NOMO-1 treated with dmso at 0.1 percent for 144 hours (cell line): ENCODE results near the gene IFNLR1.
"Not testable (repeated sequence)": the region's sequence is repeated elsewhere in the genome, so short reads cannot be mapped to it uniquely, and the experiment has no call there.

Experiments
- DNase-seq: peaks from one replicate; lab custom pipeline; 2025; ENCODE audit not compliant: unreplicated experiment; lab: John Stamatoyannopoulos, UW

Gene IFNLR1

GRCh38 chr1:24186993-24187790 lies at the start of gene IFNLR1:
IFNLR1 (minus strand) TSS chr1:24187289; CDS start chr1:24187248, 41 bp downstream.
- no peak for DNase-seq

GRCh38 chr1:24235921-24236788 lies 49.1 kb upstream of the IFNLR1 start:
- DNase-seq = no peak

- DNase-seq = no peak
These were observed 46.9 kb upstream of the IFNLR1 start for GRCh38 chr1:24233684-24234600.

- no peak for DNase-seq
These were observed 44.6 kb upstream of the IFNLR1 start for GRCh38 chr1:24231701-24232100.

- no peak for DNase-seq
These were observed 41.2 kb upstream of the IFNLR1 start for GRCh38 chr1:24228311-24228710.

DNA sequence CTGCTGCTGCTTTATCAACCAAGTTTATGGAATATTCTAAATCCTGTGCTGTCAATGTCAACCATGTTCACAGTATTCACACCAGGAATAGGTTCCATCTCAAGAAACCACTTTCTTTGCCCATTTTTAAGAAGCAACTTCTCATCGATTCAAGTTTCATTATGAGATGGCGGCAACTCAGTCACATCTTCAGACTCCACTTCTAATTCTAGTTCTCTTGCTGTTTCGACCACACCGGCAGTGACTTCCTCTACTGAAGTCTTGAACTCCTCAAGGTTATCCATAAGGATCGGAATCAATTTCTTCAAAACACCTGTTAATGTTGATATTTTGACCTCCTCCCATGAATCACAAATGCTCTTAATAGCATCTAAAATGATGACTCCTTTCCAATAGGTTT lies 39.7 kb upstream of the IFNLR1 start:
- DNase-seq = no peak

DNA sequence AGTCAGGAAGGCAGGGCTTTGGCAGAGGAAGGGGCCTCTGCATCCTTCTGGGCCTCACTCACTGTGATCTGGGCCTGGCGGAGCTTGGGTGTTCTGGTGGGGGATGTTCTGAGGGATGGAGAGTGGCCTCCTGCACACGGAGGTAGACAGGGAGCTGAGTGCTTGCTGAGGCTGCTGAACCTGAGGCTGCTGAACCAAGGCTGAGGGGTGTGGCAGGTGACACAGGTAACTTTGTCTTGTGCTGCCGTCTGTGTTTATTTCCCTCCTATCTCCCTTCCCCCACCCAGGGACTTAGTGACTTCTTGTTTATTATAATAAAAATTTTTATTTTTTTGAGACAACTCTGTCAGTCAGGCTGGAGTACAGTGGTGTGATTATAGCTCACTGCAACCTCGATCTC lies 37.7 kb upstream of the IFNLR1 start:
- DNase-seq = no peak

- no peak for DNase-seq
These were observed 37.0 kb upstream of the IFNLR1 start for GRCh38 chr1:24224086-24224485.

GRCh38 chr1:24222793-24223192 lies 35.7 kb upstream of the IFNLR1 start:
- no peak for DNase-seq

DNA sequence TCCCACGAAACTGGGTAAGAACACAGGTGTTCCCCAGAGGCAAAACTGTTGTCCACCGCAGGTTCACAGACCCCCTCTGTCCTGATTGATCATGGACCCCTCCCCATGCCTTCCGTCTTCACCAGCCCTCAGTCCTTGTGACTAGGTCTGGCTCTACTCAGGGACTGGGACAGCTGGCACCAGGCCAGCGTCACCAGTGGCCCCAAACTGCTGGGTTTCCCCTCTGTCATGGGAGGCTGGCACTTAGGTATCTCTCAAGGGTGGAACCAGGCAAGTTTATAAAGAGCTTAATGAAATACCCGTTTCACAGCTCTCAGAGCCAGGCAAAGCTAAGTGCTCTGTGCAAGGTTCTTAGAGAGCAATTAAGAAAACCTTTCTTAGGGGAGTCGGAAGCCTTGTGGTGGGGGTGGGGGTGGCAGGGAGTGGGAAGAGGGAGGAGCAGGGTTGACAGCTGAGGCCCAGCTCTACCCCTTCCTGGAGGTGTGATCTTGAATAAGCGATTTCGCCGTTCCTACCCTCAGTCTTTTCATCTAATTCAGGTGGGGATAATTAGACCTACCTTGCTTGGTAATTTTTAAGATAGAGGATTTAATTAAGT lies 35.0 kb upstream of the IFNLR1 start:
- no peak for DNase-seq

DNA sequence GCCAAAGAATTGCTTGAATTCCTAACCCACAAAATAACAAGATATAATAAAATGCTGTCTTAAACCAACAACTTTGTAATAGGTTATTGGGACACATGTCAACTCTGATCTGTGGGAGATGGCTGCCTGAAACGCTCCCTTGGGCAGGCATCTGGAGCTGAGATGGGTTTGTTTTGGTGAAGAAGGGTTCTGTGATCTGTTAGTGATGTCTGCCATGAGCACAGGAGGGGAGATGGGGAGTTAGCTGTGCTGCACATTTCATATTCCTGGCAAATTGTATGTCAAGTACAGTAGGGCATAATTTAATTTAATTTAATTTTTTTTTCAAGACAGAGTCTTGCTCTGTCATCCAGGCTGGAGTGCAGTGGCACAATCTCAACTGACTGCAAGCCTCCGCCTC lies 34.2 kb upstream of the IFNLR1 start:
- DNase-seq = no peak

GRCh38 chr1:24216276-24217074 lies 29.4 kb upstream of the IFNLR1 start:
- DNase-seq = no peak

DNA sequence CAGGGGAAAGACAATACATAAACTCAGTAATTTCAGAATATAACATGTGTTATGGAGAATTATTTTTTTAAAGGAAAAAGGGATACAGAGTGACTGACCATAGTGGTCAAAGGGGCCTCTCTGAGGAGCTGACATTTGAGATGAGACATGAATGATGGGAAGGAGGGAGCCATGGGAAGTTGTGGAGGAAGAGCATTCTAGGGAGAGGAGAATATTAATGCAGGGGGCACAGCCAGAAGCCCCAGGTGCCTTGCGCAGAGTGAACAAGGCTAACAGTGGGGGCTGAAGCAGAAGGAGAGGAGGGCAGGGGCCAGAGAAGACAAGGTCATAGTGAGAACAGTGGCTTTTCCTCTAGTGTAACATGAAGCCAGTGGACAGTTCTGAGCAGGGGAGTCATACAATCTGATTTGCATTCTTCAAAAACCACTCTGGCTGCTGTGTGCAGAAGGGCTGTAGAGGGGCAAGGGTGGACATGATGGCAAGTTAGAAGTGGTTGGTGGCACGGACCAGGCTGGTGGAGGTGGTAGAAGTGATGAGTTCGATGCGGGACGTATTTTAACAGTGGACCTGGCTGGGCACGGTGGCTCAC lies 28.2 kb upstream of the IFNLR1 start:
- DNase-seq = no peak

DNA sequence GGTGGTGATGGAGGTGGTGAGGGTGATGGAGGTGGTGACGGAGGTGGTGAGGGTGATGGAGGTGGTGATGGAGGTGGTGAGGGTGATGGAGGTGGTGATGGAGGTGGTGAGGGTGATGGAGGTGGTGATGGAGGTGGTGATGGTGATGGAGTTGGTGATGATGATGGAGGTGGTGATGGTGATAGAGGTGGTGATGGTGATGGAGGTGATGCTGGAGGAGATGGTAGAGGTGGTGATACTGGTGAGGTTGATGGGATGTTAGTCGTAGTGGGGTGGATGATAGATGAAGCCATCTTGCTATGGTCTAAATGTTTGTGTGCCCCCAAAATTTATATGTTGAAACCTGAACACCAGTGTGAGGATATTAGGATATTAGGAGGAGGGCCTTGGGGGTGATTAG lies 25.3 kb upstream of the IFNLR1 start:
- no peak for DNase-seq

- DNase-seq = no peak
These were observed 23.1 kb upstream of the IFNLR1 start for GRCh38 chr1:24210195-24210627.

DNA sequence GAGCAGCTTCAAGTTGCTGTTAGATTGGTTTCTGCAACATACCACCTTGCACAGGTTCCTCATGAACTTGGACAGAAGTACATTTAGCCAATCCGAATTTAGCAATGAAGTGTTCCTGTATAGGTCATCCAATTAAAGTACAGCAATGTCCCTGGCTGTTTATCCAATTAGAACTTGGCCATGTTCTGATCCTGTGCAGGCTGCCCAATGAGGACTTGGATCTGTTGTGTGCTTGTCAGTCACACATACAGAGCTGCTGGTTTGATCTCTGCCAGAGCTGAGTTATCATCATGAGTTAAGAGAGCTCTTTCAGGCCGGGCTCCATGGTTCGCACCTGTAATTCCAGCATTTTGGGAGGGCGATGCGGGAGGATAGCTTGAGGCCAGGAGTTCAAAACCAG lies 22.0 kb upstream of the IFNLR1 start:
- no peak for DNase-seq

DNA sequence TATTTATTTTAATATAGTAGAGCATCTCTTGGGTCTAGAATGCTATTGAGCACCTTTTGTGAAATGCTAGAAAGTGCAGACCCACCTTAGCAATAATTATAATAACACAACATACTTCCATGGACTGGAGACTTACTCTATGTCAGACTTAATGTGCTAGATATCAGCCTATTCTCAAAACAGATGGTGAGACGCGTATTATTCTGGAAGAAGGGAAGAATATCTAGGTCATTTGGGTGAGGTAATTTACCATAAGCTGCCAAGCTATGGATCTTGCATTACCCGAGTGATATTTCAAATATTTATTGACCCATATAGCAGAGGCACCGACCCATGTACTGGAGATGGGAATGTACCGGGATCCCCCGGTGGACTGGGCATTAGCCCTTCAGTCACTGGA lies 20.6 kb upstream of the IFNLR1 start:
- no peak for DNase-seq

GRCh38 chr1:24207395-24207687 lies 20.3 kb upstream of the IFNLR1 start:
- DNase-seq = not testable (repeated sequence)

- DNase-seq = no peak
These were observed 19.7 kb upstream of the IFNLR1 start for GRCh38 chr1:24206516-24207394.
